Measurements from ENCODE around the gene ZFAND3.

- TF ChIP-seq CTCF (IDR thresholded peaks at IDR 0.05) = no peak
- TF ChIP-seq POLR2A (IDR thresholded peaks at IDR 0.05) = no peak
These were observed 155.4 kb downstream of the ZFAND3 start for GRCh38 chr6:37974943-37975342.

Measured in upper lobe of left lung (tissue), 4 donors.